Measurements from ENCODE around the gene GBA2.

- TF ChIP-seq ZNF274 (IDR thresholded peaks at IDR 0.05; ENCODE audit: low read depth, low read length) (no peak), YY1 (IDR thresholded peaks at IDR 0.05; ENCODE audit: insufficient read depth, insufficient read length) (no peak)
These were observed 43.2 kb upstream of the GBA2 start for GRCh38 chr9:35792024-35792813.
